GM18508 (cell line): ENCODE data around the gene DEAF1.
A peak's percentile ranks its signal among the peaks of the same experiment; 100 is the strongest.
"Not testable (repeated sequence)": the region's sequence is repeated elsewhere in the genome, so short reads cannot be mapped to it uniquely, and the experiment has no call there.

Source experiments
- ATAC-seq: cut with Tn5 transposase; IDR thresholded peaks from one replicate; pipeline ENCODE4 v1.9.1; 2021; ENCODE audit warnings: moderate number of reproducible peaks; ENCODE audit not compliant: insufficient read depth, unreplicated experiment

Gene DEAF1

GRCh38 chr11:702462-703461, 7.7 kb upstream of the DEAF1 start:
- ATAC-seq: no peak

DNA sequence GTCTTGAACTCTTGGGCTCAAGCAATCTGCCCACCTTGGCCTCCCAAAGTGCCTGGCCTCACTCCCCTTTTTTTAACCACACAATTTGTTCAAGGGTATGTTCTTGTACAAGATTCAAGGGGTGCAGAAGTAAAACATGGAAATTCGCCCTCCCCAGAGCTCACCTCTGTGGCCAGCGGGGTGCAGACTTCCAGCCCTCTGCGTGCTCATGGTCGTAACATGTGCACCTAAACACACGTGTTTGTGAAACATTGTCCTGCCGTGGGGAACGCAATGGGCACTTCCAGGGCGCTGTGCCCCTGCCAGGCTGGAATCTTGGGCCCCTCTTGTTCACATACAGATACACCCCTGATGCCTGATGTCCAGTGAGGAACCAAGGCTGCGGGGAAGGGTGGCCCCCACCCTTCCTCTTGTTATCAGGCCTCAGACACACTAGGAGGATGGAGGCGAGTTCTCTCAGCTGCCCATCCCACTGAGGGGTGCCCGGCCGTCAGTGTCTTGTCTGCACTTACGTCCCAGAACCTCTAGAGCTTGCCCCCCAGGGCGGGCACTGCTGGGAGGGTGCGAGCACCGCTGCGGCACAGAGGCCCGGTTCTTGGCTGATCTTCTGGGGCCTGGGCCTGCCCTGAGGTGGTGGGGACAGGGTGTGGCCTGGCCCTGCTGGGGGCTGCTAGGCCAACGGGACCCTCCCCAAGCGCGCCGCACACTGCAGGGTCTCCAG, 6.9 kb upstream of the DEAF1 start:
- no peak for ATAC-seq

GRCh38 chr11:699753-700152, 4.7 kb upstream of the DEAF1 start:
- ATAC-seq: no peak

DNA sequence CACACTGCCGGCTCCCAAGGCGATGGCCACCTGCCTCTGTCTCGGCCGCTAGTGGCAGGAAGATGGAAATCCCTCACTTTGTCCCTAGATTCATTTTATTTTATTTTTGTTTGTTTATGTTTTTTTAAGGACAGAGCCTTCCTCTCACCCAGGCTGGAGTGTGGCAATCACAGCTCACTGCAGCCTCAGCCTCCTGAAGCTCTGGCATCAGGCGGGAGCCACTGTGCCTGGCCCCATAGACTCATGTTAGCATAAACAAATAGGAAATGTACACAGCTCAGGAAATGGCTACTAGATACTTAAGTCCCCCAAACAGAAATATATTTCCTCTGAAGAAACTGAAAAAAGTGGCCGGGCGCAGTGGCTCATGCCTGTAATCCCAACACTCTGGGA, 4.1 kb upstream of the DEAF1 start:
- ATAC-seq: no peak

DNA sequence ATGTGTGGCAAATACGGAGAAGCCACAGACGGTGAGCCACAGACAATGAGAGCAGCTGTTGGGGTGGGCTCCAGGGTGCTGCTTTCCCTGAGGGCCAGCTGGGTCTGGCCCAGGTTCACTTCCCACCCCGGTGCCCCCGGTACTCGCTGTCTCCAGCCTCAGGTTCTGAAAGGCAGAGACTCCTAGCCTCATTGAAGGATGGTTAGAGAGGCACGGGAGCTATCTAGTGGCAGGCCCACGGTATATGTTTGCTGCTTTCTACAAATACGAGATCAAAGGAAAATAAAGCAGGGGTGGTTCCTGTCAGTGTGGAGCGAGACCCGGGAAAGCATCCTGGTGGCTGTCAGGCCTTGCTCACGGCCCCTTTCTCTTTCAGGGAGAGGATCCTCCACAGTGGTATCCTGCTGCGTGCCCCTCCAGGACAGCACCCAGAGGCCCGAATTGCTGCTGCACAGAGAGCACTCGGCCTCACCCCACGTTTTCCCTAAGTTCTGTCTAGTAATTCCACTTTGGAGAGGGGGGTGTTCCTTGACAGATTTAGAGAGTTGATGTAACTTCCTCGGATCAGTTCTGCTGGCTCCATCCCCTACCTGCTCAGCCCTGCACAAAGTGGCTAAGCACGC, 3.6 kb upstream of the DEAF1 start:
- no peak for ATAC-seq

DNA sequence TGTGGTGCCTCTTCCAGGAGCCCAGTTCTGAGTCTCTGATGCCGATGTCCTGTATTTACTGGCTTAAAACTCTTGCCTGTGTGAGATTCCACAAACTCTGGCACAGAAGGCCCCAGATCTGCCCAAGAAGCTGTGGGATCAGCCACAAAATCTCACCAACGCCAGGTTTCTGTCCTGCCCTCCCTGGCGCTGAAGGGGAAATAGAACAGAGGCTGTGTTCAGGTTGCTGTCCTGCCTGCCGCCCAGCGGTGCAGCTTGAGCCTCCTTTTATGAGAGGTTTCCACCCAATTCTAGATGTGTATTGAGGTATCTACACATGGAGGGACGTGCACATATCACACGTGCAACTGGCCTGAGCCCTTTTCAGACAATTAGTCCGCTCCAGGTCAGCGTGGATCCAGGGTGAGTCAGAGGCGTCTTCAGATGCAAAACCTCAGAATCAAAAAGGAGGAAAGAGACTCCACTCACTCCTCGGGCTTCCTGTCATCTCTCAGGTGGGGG, 2.8 kb upstream of the DEAF1 start:
- no peak for ATAC-seq

DNA sequence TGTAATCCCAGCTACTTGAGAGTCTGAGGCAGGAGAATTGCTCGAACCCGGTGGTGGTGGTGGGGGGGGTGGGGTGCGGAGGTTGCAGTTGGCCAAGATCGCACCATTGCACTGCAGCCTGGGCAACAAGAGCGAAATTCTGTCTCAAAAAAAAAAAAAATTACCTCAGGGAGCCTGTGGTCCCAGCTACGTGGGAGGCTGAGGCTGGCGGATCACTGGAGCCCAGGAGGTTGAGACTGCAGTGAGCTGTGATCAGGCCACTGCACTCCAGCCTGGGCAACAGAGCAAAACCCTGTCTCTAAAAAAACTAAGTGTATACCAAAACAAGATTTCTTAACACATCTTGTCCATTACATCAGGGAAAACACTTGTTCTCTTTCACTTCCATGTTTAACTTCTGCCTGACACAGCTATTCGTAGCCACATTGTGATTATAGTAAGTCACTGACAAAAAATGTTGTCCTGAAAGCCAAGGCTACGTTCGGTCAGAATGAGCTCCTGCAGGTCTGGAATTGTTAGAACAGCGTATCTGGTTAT, 2.0 kb upstream of the DEAF1 start:
- no peak for ATAC-seq

GRCh38 chr11:695538-696248, 671 bp upstream of the DEAF1 start, which contains the start of gene TMEM80:
Gene TMEM80 (plus strand): TSS chr11:695816. CDS start chr11:695828, 12 bp downstream.
- peak; percentile 51 for ATAC-seq

- ATAC-seq: peak; percentile 80
These were observed 191 bp upstream of the DEAF1 start for GRCh38 chr11:695288-695537.

GRCh38 chr11:693887-694562, 997 bp downstream of the DEAF1 start:
- ATAC-seq: no peak

DNA sequence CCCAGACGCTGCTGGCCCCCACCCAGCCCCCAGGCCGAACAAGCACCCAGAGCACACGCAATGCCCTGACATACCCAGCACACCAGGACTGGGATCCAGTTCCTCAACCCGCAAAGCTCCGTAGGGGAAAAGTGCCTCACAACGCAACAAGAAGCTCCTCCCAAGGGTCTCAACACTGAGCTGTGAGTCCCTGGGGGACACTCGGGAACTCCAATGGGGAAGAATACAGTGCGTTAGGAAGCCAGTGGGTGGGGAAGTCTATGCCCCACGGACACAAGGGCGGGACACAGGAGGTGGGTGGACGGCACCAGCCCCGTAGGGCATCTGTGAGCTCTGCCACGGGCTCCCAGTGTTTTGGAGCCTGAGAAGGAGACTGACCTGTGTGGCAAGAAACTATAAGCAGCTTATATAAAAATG, 1.6 kb downstream of the DEAF1 start:
- no peak for ATAC-seq

DNA sequence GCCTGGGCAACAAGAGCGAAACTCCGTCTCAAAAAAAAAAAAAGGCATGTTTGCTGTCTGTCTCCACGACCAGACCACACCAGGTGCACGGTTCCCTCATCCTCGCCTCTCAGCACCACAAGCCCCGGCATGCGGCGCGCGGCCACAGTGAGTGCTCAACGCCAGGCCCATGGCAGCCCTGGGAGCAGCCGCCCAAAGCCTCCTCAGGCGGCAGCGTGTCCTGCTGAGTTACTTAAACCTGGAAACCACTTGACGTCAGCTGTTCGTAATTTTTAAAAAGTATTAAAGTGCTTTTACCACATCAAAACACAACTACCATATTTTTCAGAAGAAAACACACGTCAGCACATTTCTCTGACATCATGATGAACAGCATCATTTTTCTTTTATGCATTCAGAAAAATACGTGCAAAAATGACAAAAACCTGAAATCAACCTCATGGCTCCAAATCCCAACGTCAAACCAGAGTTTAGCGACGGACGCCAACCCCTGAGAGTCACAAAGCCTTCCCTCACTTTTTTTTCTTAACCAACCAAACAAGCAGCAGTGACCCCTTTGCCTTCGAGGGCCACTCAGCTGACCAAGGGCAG, 2.1 kb downstream of the DEAF1 start:
- no peak for ATAC-seq

DNA sequence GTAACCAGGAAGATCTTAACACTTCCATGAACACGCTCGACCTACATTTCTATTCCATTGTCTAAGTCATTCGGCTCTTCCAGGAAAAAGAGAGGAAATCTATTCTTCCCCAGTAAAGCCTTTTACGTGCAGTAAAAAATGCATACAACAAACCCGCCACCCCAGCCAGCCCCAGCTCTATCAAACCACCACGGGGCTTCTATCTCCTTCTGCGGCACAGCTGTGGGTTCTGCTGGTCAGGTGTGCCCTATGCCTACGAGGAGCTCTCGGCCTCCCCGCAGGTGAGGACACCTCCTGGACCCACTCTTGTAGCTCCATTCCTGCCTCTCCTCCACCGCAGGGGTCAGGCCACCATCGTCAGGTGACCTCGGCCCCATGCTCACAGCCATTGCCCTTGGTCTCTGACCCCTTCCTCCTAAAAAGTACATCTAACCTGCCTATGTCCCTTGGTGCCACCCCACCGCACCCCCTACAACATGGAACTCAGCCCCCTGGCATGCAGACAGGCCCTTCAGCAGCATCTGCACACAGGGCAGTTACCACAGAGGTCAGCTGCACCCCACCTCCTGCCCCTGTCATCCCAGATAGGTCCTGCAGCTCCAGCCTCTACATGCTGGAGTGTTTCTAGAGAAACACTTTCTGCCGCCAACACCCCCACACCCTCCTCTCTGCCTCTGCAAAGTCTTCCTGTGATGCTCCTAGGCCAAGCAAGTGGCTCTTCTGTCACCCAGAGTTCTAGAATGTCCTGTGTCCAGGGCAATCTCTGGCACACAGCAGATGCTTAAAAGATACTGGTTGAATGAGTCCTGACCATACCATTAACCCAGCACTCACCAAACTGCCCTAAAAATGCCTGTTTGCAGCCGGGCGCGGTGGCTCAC, 3.1 kb downstream of the DEAF1 start:
- ATAC-seq: no peak

DNA sequence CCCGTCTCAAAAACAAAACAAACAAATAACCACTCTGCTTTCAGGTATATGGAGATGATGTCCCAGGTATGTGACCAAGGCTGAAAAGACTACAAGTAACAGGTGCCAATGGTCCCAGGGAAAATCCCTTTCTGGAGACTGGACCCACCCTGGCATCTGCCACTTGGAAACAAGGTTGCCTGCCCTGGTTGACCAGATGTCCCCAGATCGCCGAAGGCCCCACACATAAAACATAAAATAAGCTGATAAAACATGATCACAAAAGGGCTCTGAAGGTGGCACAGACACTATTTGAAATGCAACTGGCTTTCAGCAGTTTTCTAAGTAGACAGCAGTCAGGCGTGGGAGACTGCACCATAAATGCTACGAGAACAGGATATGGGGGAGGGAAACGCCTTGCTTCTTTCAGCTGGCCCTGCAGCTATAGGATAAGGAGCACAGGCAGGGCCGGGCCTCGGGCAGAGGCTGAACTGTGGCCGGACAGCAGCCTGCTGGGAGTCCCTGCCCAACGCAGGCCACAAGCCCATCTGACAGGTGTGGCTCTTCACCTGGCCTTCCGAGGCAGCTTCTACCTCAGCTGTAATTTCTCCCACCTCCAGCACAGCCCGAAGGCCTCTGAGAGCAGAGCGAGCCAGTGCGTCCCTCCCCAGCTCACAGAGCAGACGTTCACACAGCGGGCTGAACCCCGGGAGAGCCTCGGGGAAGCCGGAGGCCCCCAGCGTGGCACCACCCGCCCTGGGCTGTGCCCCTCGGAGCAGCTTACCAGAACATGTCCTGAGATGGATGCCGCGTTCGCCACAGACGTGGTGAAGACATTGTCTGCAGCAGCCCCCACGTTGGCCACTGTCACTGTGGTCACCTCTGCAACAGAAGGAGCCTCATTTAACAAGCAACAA, 4.0 kb downstream of the DEAF1 start:
- ATAC-seq: no peak

DNA sequence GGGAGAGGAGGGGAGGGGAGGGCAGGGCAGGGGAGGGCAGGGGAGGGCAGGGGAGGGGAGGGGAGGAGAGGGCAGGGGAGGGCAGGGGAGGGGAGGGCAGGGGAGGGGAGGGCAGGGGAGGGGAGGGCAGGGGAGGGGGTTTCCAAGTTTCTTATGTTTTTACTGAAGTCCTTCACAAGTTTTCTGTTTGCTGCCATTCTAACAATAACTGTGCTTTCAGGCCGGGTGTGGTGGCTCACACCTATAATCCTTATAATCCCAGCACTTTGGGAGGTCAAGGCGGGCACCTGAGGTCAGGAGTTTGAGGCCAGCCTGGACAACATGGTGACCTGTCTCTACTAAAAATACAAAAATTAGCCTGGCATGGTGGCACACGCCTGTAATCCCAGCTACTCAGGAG, 4.8 kb downstream of the DEAF1 start:
- ATAC-seq: not testable (repeated sequence)

DNA sequence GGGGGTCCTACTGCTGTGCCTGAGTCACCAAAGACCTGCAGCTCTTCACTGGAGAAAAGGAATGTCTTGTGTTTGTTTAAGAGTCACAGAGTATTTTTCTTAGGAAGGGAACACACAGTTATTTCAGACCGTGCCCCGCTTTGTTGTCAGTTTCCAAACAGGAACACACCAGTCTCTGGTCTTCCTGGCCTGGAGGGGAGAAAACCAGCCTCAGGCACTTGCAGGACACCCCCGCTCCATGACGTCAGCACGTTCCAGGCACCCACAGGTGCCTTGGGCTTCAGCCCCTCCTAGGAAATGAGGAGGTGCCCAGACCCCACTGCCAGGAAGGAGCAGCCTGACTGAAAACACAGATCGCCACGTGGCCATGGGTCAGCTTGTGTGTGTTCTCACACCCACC, 5.4 kb downstream of the DEAF1 start:
- no peak for ATAC-seq

GRCh38 chr11:688681-689080, 6.3 kb downstream of the DEAF1 start:
- ATAC-seq: no peak
